ENCODE measurements around the gene STAC3. TPM values are rescaled to one million over a fixed set of nuclear protein-coding genes. Genes with fewer than 3 reads are reported as not detected.
A peak's percentile ranks its signal among the peaks of the same experiment; 100 is the strongest.

Gene STAC3
- total RNA-seq, 1 experiment from 2014 or later = 2.8 TPM

- Histone ChIP-seq H3K9me3 (ENCODE audit: control insufficient read depth, low read depth, low read length) (no peaks in the 10 kb centered on the region), H4K8ac (replicated peaks; ENCODE audit: insufficient read length, low read depth, low read length) (no peak overlapping the region), H3T11ph (ENCODE audit: low read length) (no peak overlapping the region), H3K4ac (ENCODE audit: low read depth, low read length) (no peak overlapping the region), H2BK15ac (ENCODE audit: low read depth, low read length) (no peak overlapping the region), H3K23me2 (ENCODE audit: insufficient read length, low read depth, low read length, poor library complexity, severe bottlenecking) (no peaks in the 10 kb centered on the region), H2AFZ (ENCODE audit: low read length) (no peak overlapping the region), H2BK20ac (ENCODE audit: low read depth, low read length, poor library complexity, severe bottlenecking) (no peak overlapping the region), H3K4me1 (ENCODE audit: insufficient read depth, low read length) (no peaks in the 10 kb centered on the region; the same call in 1 of the 2 replicates), H3K14ac (ENCODE audit: insufficient read depth, low read length) (no peak overlapping the region), H3K79me2 (ENCODE audit: insufficient read depth, low read length) (no peaks in the 10 kb centered on the region), H2BK120ac (ENCODE audit: low read depth, low read length, poor library complexity, severe bottlenecking) (no peak overlapping the region), H3K9ac (ENCODE audit: extremely low read depth, insufficient read length, low read length) (peak overlapping the region; percentile 7), H3K27me3 (ENCODE audit: insufficient read depth, low read length) (no peaks in the 10 kb centered on the region), H3K4me2 (ENCODE audit: insufficient read depth, insufficient read length, low read length) (no peak overlapping the region), H3K56ac (ENCODE audit: insufficient read length, low read depth, low read length) (no peak overlapping the region), H2AK5ac (ENCODE audit: insufficient read length, low read length) (no peak overlapping the region), H4K20me1 (ENCODE audit: control insufficient read depth, insufficient read depth, insufficient read length) (no peaks in the 10 kb centered on the region), H4K91ac (ENCODE audit: insufficient read length, low read depth, low read length) (no peak overlapping the region), H4K5ac (ENCODE audit: insufficient read length, low read depth, low read length) (no peak overlapping the region), H2BK5ac (ENCODE audit: insufficient read length, low read length) (no peak overlapping the region), H3K79me1 (ENCODE audit: insufficient read depth, low read depth, low read length, poor library complexity, severe bottlenecking) (no peaks in the 10 kb centered on the region), H3K23ac (ENCODE audit: insufficient read length, low read depth, low read length) (no peak overlapping the region), H3K18ac (ENCODE audit: insufficient read length, low read depth, low read length) (no peak overlapping the region), H2BK12ac (ENCODE audit: insufficient read length, low read depth, low read length) (no peak overlapping the region), H3K27ac (ENCODE audit: insufficient read length, low read depth, low read length) (no peak overlapping the region)
- no peak overlapping the region for H3K4me3 Mint-ChIP-seq
- WGBS (ENCODE audit: extremely low coverage, insufficient read length, low lambda C conversion rate) = no CpG with 5 or more reads among the region's 1 CpG
- no peaks in the 10 kb centered on the region for H3K27me3 Mint-ChIP-seq (ENCODE audit: low read depth)
- H3K27ac Mint-ChIP-seq = peak overlapping the region in 1 of 3 experiments; percentile 39; a peak in 1 of 7 replicates
- DNase-seq = no peak
- TF ChIP-seq CTCF (conservative IDR thresholded peaks at IDR 0.05) = no peak
- H3K9me3 Mint-ChIP-seq = no peaks in the 10 kb centered on the region
- H3K36me3 Mint-ChIP-seq (ENCODE audit: insufficient read depth in 1 of 3, low read depth in 3 of 3) = peaks cover 3 to 46% (median 22%) of the 10 kb centered on the region in 3 experiments; a peak in 6 of 7 replicates
- peaks cover 9 to 12% of the 10 kb centered on the region in 2 experiments for H3K4me1 Mint-ChIP-seq
Observed at GRCh38 chr12:57299514-57300016, 48.6 kb upstream of the STAC3 start.

Data from H9 (cell line).